Fibroblast of villous mesenchyme (primary cell): ENCODE data around the gene SMIM24. TPM values are rescaled to one million over a fixed set of nuclear protein-coding genes. Genes with fewer than 3 reads are reported as not detected.

Experiments used
- DNase-seq: peaks from one replicate; pipeline ENCODE4 v3.0.0-alpha.2; 2010; ENCODE audit warnings: low read depth
- H3K4me3 ChIP-seq: 2 replicates; pipeline ENCODE4 v1.5.1; 2011; ENCODE audit warnings: low read depth, mild to moderate bottlenecking, low read length
- total RNA-seq: library from RNA; depleted of rRNA; stranded (reverse); fragments of >200 nt; gene quantifications from 2 replicates; pipeline ENCODE4 v1.2.3, GENCODE V29; 2012
- TF ChIP-seq, protein P1 (sequence below): IDR thresholded peaks from 2 replicates; pipeline ENCODE4 v1.5.1; 2012; ENCODE audit warnings: low read depth, mild to moderate bottlenecking, low read length; ENCODE audit not compliant: insufficient read depth

The SMIM24 gene
- total RNA-seq, 1 donor = not detected

DNA sequence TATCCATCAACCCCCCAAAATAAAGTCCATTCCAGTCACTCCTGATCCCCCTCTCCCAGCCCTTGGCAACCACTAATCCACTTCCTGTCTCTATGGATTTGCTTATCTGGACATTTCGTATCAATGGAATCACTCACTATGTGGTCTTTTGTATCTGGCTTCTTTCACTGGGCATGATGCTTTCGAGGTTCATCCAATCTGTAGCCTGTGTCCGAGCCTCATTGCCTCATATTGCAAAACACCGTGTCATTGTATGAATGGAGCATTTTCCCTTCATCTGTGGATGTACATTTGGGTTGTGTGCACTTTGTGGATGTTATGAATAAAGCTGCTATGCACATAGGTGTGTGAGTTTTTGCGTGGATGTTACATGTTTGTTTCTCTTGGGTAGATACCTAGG, 24.4 kb upstream of the SMIM24 start:
- TF ChIP-seq, protein P1, sequence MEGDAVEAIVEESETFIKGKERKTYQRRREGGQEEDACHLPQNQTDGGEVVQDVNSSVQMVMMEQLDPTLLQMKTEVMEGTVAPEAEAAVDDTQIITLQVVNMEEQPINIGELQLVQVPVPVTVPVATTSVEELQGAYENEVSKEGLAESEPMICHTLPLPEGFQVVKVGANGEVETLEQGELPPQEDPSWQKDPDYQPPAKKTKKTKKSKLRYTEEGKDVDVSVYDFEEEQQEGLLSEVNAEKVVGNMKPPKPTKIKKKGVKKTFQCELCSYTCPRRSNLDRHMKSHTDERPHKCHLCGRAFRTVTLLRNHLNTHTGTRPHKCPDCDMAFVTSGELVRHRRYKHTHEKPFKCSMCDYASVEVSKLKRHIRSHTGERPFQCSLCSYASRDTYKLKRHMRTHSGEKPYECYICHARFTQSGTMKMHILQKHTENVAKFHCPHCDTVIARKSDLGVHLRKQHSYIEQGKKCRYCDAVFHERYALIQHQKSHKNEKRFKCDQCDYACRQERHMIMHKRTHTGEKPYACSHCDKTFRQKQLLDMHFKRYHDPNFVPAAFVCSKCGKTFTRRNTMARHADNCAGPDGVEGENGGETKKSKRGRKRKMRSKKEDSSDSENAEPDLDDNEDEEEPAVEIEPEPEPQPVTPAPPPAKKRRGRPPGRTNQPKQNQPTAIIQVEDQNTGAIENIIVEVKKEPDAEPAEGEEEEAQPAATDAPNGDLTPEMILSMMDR = no peak
- DNase-seq = peak; percentile 90
- no peak overlapping the region for H3K4me3 ChIP-seq

DNA sequence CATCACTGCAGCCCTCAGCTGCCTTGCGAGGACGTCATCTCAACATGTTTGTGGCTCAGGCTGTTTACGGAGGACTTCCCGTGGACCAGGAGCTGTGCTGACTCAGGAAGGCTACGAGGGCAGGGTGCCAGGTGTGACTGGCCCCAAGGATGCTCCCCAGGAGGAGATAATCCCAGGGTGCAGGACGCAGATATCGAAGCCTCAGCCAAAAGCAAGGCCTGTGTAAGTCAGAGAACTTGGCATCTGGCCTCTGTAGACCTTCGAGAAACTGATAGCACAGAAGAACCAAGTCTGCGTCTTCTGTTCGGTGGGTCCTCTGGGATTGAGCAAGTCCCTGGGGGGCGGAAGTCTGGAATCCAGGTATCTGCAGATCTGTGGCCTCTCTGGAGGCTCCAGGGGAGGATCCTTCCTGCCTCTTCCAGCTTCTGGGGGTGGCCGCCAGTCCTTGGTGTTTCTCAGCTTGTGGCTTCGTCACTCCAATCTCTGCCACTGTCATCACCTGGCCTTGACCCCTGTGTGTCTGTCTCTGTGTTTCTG, 22.8 kb upstream of the SMIM24 start:
- DNase-seq = peak; percentile 94
- TF ChIP-seq, protein P1 = no peak
- no peak overlapping the region for H3K4me3 ChIP-seq

DNA sequence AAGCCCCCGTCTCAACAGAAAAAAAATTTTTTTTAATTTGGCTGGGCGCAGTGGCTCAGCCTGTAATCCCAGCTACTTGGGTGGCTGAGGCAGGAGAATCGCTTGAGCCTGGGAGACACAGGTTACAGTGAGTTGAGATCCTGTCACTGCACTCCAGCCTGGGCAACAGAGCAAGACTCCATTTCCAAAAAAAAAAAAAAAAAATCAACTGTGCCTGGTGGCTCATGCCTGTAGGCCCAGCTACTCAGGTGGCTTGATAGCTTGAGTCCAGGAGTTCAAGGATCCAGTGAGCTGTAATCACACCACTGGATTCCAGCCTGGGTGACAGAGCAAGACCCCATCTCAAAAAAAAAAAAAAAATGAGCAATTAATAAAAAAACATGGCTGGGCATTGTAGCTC, 21.5 kb upstream of the SMIM24 start:
- TF ChIP-seq, protein P1 = no peak
- DNase-seq = no peak
- no peak overlapping the region for H3K4me3 ChIP-seq

DNA sequence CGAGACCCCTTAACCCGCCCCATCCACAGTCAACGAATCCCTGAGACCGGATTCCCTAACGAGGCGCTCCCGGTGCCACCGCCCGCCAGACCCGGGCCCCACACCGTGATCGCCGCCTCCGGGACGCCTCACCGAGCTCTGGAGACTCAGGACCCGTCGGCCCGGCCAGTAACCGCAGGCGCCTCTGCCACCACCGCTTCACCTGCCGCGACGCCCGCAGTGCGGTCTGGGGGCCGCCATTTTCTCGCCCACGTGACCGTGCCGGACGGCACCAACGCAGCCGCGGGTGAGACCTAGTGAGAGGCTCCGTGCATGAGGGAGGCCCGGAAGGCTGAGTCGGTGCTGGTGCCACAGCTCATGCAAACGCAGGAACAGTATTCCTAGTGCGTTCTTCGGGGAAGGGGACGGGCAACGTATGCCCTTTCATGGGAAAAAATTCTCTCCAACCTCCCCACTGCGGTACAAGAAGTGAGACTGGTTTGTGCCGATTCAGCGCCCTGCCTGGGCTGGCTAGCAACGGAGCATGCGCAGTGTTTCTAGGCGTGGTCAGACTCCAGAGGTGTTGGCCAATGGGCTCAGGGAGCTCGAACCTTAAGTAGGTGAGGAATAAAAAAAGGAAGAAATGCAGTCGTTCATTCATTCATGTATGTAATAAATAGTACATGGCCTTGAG, 20.2 kb upstream of the SMIM24 start, which contains the start of gene DOHH:
Gene DOHH (minus strand): TSS at position 246 of the 673 bp plus-strand sequence. CDS start 3,860 bp downstream, outside the sequence.
- TF ChIP-seq, protein P1 = no peak
- peak; percentile 96 for DNase-seq
- H3K4me3 ChIP-seq = peak within 1 kb of the TSS; percentile 97

DNA sequence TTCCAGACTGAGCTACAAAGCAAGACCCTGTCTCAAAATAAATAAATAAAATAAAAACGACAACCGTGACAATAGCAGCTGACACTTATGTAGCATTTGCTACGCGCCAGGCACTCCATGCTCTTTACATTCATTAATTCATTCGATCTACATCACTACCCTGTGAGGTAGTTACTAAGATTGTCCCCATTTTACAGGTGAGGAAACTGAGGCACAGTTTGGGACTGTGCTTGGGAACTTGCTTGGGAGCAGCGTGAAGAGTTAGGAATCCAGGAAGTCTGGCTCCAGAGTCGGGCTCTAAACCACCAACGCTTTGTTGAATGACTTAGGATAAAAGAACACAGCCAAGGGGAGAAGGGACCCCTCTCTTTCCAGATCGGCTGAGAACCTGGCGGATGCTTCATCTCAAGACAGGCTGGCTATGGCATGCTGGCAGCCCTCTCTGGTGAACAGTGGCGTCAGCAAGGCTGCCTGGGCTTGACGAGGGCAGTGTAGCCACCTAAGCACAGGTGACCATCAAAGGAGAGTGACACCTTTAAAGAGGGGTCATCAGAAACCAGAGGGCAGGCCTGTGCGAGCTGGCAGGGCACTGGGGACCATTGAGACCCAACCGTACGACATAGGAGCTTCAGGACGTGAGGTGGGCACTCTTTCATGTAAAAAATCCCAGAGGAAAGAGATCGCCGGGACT, 19.6 kb upstream of the SMIM24 start:
- TF ChIP-seq, protein P1 = no peak
- H3K4me3 ChIP-seq = peak overlapping the region; percentile 97
- DNase-seq = no peak

DNA sequence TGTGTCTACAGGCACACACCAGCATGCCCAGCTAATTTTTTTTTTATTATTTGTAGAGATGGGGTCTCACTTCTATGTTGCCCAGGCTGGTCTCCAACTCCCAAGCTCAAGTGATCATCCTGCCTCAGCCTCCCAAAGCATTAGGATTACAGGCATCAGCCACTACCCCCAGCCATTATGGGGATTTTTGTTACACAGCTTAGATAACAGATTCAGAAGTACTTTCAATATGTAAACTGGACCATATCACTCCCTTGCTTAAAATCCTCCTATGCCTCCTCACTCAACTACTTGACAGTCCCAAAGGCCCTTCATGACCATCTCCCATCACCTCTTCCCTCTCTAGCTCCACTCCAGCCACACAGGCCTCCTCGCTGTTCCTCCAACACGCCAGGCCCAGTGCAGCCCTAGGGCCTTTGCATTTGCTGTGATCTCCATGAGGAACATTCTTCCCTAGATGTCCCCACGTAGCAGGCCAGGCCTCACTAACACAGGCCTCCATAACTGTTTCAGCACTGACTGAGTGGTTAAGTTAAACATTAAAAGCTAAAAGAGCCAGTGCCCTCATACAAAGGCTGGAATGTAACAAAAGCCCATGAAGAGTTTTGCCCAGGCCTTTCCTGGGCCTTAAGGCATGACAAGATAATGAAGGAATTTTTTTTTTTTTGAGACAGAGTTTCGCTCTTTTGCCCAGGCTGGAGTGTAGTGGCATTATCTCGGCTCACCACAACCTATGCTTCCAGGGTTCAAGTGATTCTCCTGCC, 17.6 kb upstream of the SMIM24 start:
- TF ChIP-seq, protein P1 = no peak
- no peak for DNase-seq
- no peak overlapping the region for H3K4me3 ChIP-seq
